Ovary (tissue), 9 donors: ENCODE results near the gene GPR84. TPM values are rescaled to one million over a fixed set of nuclear protein-coding genes. Genes with fewer than 3 reads are reported as not detected.

Source experiments
- DNase-seq, 5 donors: peaks; one replicate each; pipeline ENCODE4 v3.0.0-alpha.2; 2019 to 2020
- H3K27ac ChIP-seq, 2 donors: fragments of 200-600 bp; one replicate each; pipeline versions ENCODE4 v1.5.1 to v1.8.0; 2019 to 2022
- H3K27me3 ChIP-seq: fragments of 200-600 bp; one replicate; pipeline ENCODE4 v1.8.0; 2022
- H3K36me3 ChIP-seq: fragments of 200-600 bp; sonication (generic); one replicate; pipeline ENCODE4 v1.5.1; 2019
- H3K4me1 ChIP-seq: one replicate; pipeline ENCODE4 v1.8.1; 2013; ENCODE audit warnings: mild to moderate bottlenecking, moderate library complexity; ENCODE audit not compliant: insufficient read depth
- H3K4me3 ChIP-seq: fragments of 200-600 bp; sonication (generic); one replicate; pipeline ENCODE4 v1.5.1; 2017
- H3K9me3 ChIP-seq, 2 donors: fragments of 200-600 bp in 1 of 2; sonication (generic) in 1 of 2; one replicate each; pipeline versions ENCODE4 v1.5.1 to v1.8.1; 2013 to 2019; ENCODE audit warnings: mild to moderate bottlenecking in 1 of 2, moderate library complexity in 1 of 2
- EP300 ChIP-seq: sonication (generic); formaldehyde crosslinking; IDR thresholded peaks from one replicate; pipeline ENCODE4 v1.6.1; 2017; ENCODE audit warnings: antibody characterized with exemption
- POLR2A ChIP-seq: fragments of 450-650 bp; IDR thresholded peaks from one replicate; pipeline ENCODE4 v1.6.1; 2017; ENCODE audit warnings: antibody characterized with exemption, mild to moderate bottlenecking, moderate library complexity
- WGBS, 3 donors: extraction: QIAGEN DNeasy Blood & Tissue Kit in 1 of 3; methylation state at CpG; one replicate each; pipeline versions ENCODE4 v1.1.5 to v1.1.7; 2013 to 2017; 5-methylcytosine and 5-hydroxymethylcytosine counted together
- intact Hi-C, 4 donors: fragments of 100-400 bp; cut with DNase I; formaldehyde crosslinking; loops; one replicate each; pipeline versions ENCODE4 v1.11.0 to v1.15.1; 2022 to 2023
- polyA plus RNA-seq, 2 donors: library from polyadenylated mRNA; stranded (reverse); fragments of 200-250 nt in 1 of 2; fragments of 350-450 nt in 1 of 2; fragmentation: Illumina TruSeq in 1 of 2; extraction: RNeasy Lipid Tissue Mini Kit (QIAGEN cat#74804) in 1 of 2; gene quantifications; one replicate each; pipeline ENCODE4 v1.2.3, GENCODE V29; 2013 to 2014
- total RNA-seq, 7 donors: library from RNA; depleted of rRNA in 2 of 7; stranded (reverse); fragments of >200 nt in 2 of 7; fragmentation: NEBNext Ultra II Directional in 3 of 7; extraction: Animal tissue kit (Norgen Biotek cat#: 25700) in 3 of 7; gene quantifications; one replicate each; pipeline versions ENCODE4 v1.1.0 to v1.2.4, GENCODE V29; 2016 to 2023
- TF ChIP-seq, protein P1 (sequence below), 3 donors: fragments of 450-650 bp in 2 of 3; fragments of 200-600 bp in 1 of 3; IDR thresholded peaks; one replicate each; pipeline versions ENCODE4 v1.5.1 to v1.8.0; 2016 to 2022; ENCODE audit warnings: antibody characterized with exemption in 3 of 3, mild to moderate bottlenecking in 1 of 3
- donor health status: DM: no; HTN: no; CAD: no; lungs with moderate emphysema.
- donor health status: DM: no; HTN: no; CAD: no.
- donor health status: Bipolar disorder and iron deficiency.
- donor health status: DM: yes; HTN: yes; CAD: no.
- donor health status: DM: no; HTN: no; CAD: no.
- donor health status: DM: yes; HTN: yes; CAD: no.

The GPR84 gene
- total and polyA plus RNA-seq, 9 donors, result 0.12 to 3.1 (median 0.42) TPM

- Histone ChIP-seq H3K27ac (peak overlapping the region; percentile 77 to 84), H3K4me3 (no peak overlapping the region), H3K9me3 (no peaks in the 10 kb centered on the region), H3K4me1 (peaks cover 20% of the 10 kb centered on the region), H3K27me3 (no peaks in the 10 kb centered on the region), H3K36me3 (no peaks in the 10 kb centered on the region)
- WGBS, 3 donors, result 31 to 35% (median 35%) methylated on average over 4 of the region's 4 CpGs
- TF ChIP-seq, protein P1, sequence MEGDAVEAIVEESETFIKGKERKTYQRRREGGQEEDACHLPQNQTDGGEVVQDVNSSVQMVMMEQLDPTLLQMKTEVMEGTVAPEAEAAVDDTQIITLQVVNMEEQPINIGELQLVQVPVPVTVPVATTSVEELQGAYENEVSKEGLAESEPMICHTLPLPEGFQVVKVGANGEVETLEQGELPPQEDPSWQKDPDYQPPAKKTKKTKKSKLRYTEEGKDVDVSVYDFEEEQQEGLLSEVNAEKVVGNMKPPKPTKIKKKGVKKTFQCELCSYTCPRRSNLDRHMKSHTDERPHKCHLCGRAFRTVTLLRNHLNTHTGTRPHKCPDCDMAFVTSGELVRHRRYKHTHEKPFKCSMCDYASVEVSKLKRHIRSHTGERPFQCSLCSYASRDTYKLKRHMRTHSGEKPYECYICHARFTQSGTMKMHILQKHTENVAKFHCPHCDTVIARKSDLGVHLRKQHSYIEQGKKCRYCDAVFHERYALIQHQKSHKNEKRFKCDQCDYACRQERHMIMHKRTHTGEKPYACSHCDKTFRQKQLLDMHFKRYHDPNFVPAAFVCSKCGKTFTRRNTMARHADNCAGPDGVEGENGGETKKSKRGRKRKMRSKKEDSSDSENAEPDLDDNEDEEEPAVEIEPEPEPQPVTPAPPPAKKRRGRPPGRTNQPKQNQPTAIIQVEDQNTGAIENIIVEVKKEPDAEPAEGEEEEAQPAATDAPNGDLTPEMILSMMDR (IDR thresholded peaks at IDR 0.05), result no peak
- TF ChIP-seq POLR2A (no peak), EP300 (no peak)
- DNase-seq, result no peak
- intact Hi-C loops, result loop anchor here in 2 of 4 donors (10.0 kb wide), 2 partner anchors 67 to 357 kb away; partner anchors contain the start of genes CBX5 (in 1 of the 2) and HNRNPA1 (in 1 of the 2)
These were observed 12.9 kb downstream of the GPR84 start for GRCh38 chr12:54351341-54351740.

DNA sequence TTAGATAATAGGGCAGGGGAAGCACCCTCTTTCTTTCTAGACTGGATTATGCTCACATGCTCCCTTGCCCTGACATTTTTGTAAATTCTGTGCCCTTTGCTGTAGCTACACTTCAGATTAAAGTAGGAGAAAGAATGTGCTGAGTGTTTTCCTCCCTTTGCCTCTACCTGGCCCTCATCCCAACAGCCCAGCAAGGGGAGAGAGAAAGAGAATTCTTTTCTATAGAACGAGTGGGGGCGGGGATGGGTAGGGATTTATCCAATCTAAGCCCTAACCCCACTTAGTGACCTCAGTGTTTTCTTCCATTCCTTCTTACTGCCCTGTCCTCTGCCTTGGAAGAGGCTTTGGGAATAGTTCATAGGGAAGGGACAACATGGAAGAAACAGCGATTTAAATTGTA is 13.5 kb downstream of the GPR84 start:
- no peaks in the 10 kb centered on the region for H3K36me3 ChIP-seq
- H3K9me3 ChIP-seq, result no peaks in the 10 kb centered on the region
- intact Hi-C loops, result loop anchor here in 2 of 4 donors (10.0 kb wide), 2 partner anchors 66 to 356 kb away; partner anchors contain the start of genes CBX5 (in 1 of the 2) and HNRNPA1 (in 1 of the 2)
- DNase-seq, result no peak
- no peak for TF ChIP-seq EP300
- H3K4me1 ChIP-seq, result peaks cover 20% of the 10 kb centered on the region
- 15 to 45% (median 33%) methylated on average over 3 of the region's 3 CpGs for WGBS, 3 donors
- H3K4me3 ChIP-seq, result no peak overlapping the region
- H3K27ac ChIP-seq, result peak overlapping the region; percentile 8 to 84
- H3K27me3 ChIP-seq, result no peaks in the 10 kb centered on the region

- TF ChIP-seq POLR2A (no peak), EP300 (no peak)
- TF ChIP-seq, protein P1 (IDR thresholded peaks at IDR 0.05), result no peak
These were observed 14.6 kb downstream of the GPR84 start for GRCh38 chr12:54349679-54350078.

GRCh38 chr12:54349036-54349435 is 15.2 kb downstream of the GPR84 start:
- H3K4me1 ChIP-seq, result peaks cover 19% of the 10 kb centered on the region
- H3K36me3 ChIP-seq, result no peaks in the 10 kb centered on the region
- TF ChIP-seq POLR2A, result no peak
- no peak overlapping the region for H3K27ac ChIP-seq
- no peaks in the 10 kb centered on the region for H3K9me3 ChIP-seq
- no peaks in the 10 kb centered on the region for H3K27me3 ChIP-seq
- DNase-seq, result no peak
- 75 to 78% (median 75%) methylated on average over 4 of the region's 4 CpGs for whole genome bisulfite sequencing, 3 donors
- intact Hi-C loops, result no loop called here
- no peak overlapping the region for H3K4me3 ChIP-seq

More at GRCh38 chr12:54349679-54350078, 14.6 kb downstream of the GPR84 start:
- no peaks in the 10 kb centered on the region for H3K27me3 ChIP-seq
- intact Hi-C loops, result loop anchor here in 2 of 4 donors (10.0 kb wide), 2 partner anchors 65 to 355 kb away; partner anchors contain the start of genes CBX5 (in 1 of the 2) and HNRNPA1 (in 1 of the 2)
- no peak overlapping the region for H3K4me3 ChIP-seq
- no peak overlapping the region for H3K27ac ChIP-seq
- no peak for DNase-seq
- no peaks in the 10 kb centered on the region for H3K9me3 ChIP-seq
- no peaks in the 10 kb centered on the region for H3K36me3 ChIP-seq
- peaks cover 19% of the 10 kb centered on the region for H3K4me1 ChIP-seq

GRCh38 chr12:54341378-54342300 is 22.6 kb downstream of the GPR84 start:
- Histone ChIP-seq H3K4me1 (peaks cover 5% of the 10 kb centered on the region), H3K4me3 (no peak overlapping the region), H3K27me3 (no peaks in the 10 kb centered on the region), H3K9me3 (no peaks in the 10 kb centered on the region), H3K27ac (no peak overlapping the region), H3K36me3 (no peaks in the 10 kb centered on the region)
- intact Hi-C loops, result no loop called here
- WGBS, 3 donors, result 83 to 90% (median 84%) methylated on average over 9 of the region's 9 CpGs
- no peak for DNase-seq
- TF ChIP-seq, protein P1 (IDR thresholded peaks at IDR 0.05), result no peak
- TF ChIP-seq EP300 (no peak), POLR2A (no peak)
